SK-N-SH treated with all-trans-retinoic acid at 6 μM for 48 hours (cell line): Measurements from ENCODE around the gene ARRDC2.

Experiments
- ATAC-seq: fragments of 200-7000 bp; cut with Tn5 transposase; 3 replicates; pipeline ENCODE4 v1.9.1; 2020; ENCODE audit warnings: mild to moderate bottlenecking, moderate library complexity
- ARNTL ChIP-seq: fragments of 450-650 bp; formaldehyde crosslinking; IDR thresholded peaks from 2 replicates; pipeline ENCODE4 v1.5.0; 2020; ENCODE audit warnings: low read depth, mild to moderate bottlenecking, moderate library complexity, borderline replicate concordance
- BACH2 ChIP-seq: fragments of 250-450 bp; sonication (Bioruptor Pico); IDR thresholded peaks from 2 replicates; pipeline ENCODE4 v1.9.0; 2021; ENCODE audit warnings: mild to moderate bottlenecking, borderline replicate concordance
- CSDC2 ChIP-seq: fragments of 250-450 bp; sonication (Bioruptor Pico); IDR thresholded peaks from 2 replicates; pipeline ENCODE4 v1.5.0; 2020; ENCODE audit warnings: mild to moderate bottlenecking, moderate library complexity
- ESRRG ChIP-seq: fragments of 250-450 bp; sonication (Bioruptor Pico); IDR thresholded peaks from 2 replicates; pipeline ENCODE4 v1.6.1; 2021; ENCODE audit warnings: mild to moderate bottlenecking
- GLIS3 ChIP-seq: fragments of 250-450 bp; sonication (Bioruptor Pico); IDR thresholded peaks from 2 replicates; pipeline ENCODE4 v1.5.0; 2020; ENCODE audit warnings: mild to moderate bottlenecking, moderate library complexity
- ISL1 ChIP-seq: fragments of 250-450 bp; sonication (Bioruptor Pico); IDR thresholded peaks from 2 replicates; pipeline ENCODE4 v2.1.2; 2022; ENCODE audit warnings: mild to moderate bottlenecking, moderate library complexity
- OSR1 ChIP-seq: fragments of 250-450 bp; sonication (Bioruptor Pico); IDR thresholded peaks from 2 replicates; pipeline ENCODE4 v1.8.0; 2022; ENCODE audit warnings: moderate library complexity, mild to moderate bottlenecking, inconsistent platforms
- RARB ChIP-seq: fragments of 250-450 bp; sonication (Bioruptor Pico); IDR thresholded peaks from 2 replicates; pipeline ENCODE4 v1.8.0; 2021; ENCODE audit warnings: mild to moderate bottlenecking, moderate library complexity
- TOX ChIP-seq: fragments of 250-450 bp; sonication (Bioruptor Pico); IDR thresholded peaks from 2 replicates; pipeline ENCODE4 v1.8.0; 2021; ENCODE audit warnings: mild to moderate bottlenecking, moderate library complexity, borderline replicate concordance
- ZC3H10 ChIP-seq: fragments of 250-450 bp; sonication (Bioruptor Pico); IDR thresholded peaks from 2 replicates; pipeline ENCODE4 v1.5.1; 2021; ENCODE audit warnings: mild to moderate bottlenecking, moderate library complexity
- ZFP3 ChIP-seq: fragments of 250-450 bp; sonication (Bioruptor Pico); IDR thresholded peaks from 2 replicates; pipeline ENCODE4 v1.5.0; 2020; ENCODE audit warnings: mild to moderate bottlenecking, moderate library complexity
- ZFP30 ChIP-seq: fragments of 450-650 bp; formaldehyde crosslinking; IDR thresholded peaks from 2 replicates; pipeline ENCODE4 v1.5.0; 2022; ENCODE audit warnings: mild to moderate bottlenecking, moderate library complexity
- ZNF70 ChIP-seq: fragments of 450-650 bp; formaldehyde crosslinking; IDR thresholded peaks from 2 replicates; pipeline ENCODE4 v1.5.0; 2020; ENCODE audit warnings: mild to moderate bottlenecking, moderate library complexity
- ZNF8 ChIP-seq: fragments of 450-650 bp; formaldehyde crosslinking; IDR thresholded peaks from 2 replicates; pipeline ENCODE4 v1.5.0; 2020; ENCODE audit warnings: mild to moderate bottlenecking, moderate library complexity
- TF ChIP-seq, protein P1 (sequence below): fragments of 250-450 bp; sonication (Bioruptor Pico); IDR thresholded peaks from 2 replicates; pipeline ENCODE4 v1.8.0; 2021; ENCODE audit warnings: low read depth, mild to moderate bottlenecking, moderate library complexity, borderline replicate concordance
- TF ChIP-seq, protein P2 (sequence below): fragments of 250-450 bp; sonication (Bioruptor Pico); IDR thresholded peaks from 2 replicates; pipeline ENCODE4 v1.8.0; 2020; ENCODE audit warnings: mild to moderate bottlenecking, moderate library complexity, borderline replicate concordance
- TF ChIP-seq, protein P3 (sequence below): fragments of 250-450 bp; sonication (Bioruptor Pico); IDR thresholded peaks from 2 replicates; pipeline ENCODE4 v1.5.0; 2020; ENCODE audit warnings: mild to moderate bottlenecking, moderate library complexity
- TF ChIP-seq, protein P4 (sequence below): fragments of 250-450 bp; sonication (Bioruptor Pico); IDR thresholded peaks from 2 replicates; pipeline ENCODE4 v1.5.1; 2020; ENCODE audit warnings: low read depth, mild to moderate bottlenecking, moderate library complexity
- TF ChIP-seq, protein P5 (sequence below): fragments of 250-450 bp; sonication (Bioruptor Pico); IDR thresholded peaks from 2 replicates; pipeline ENCODE4 v1.5.1; 2021; ENCODE audit warnings: mild to moderate bottlenecking, moderate library complexity

The ARRDC2 gene

DNA sequence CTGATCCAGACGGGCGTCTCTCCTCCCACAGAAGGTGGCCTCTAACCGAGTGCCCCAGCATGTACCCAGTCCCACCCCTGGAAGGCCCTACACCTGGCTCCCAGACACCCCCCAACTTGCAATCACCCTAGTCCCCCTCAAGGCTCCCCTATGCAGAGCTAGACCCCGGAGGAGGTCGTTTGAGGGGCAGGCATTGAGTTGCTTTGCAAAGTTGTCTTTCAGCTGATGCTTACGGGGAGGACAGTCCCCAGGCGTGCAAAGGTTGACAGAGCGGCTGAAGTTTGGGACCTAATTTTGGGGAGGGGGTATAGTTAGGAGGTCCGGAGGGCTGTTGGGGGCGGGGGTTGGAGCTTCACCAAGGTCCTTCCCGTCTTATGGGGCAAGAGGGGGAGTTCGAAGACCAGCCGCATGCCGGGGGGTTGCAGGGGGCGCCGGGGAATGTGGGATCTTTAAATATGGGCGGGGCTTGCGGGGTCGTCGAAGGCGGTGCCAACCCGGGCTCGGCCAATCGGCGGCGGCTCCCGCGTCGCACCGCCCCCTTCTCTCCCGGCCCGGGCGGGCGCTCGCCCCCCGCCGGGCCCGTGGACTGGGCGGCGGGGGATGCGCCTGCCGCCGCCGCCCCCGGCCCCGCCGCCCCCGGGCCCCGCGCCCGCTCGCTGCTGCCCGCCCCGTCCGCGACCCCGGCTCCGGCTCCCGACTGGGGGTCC, 41.3 kb upstream of the ARRDC2 start, which contains the start of gene KCNN1:
KCNN1 (plus strand) TSS at position 558 of the 707 bp plus-strand sequence. CDS start 6,782 bp downstream, outside the sequence.
- peak; percentile 70 for ATAC-seq
- TF ChIP-seq TOX (CRISPR knock-in tag) = no peak
- TF ChIP-seq ZFP3 = no peak
- TF ChIP-seq ZNF8 (CRISPR knock-in tag) = no peak
- no peak for TF ChIP-seq BACH2
- no peak for TF ChIP-seq OSR1 (CRISPR knock-in tag)
- no peak for TF ChIP-seq ZNF70 (CRISPR knock-in tag)
- TF ChIP-seq ZC3H10 (CRISPR knock-in tag) = no peak
- TF ChIP-seq ESRRG (CRISPR knock-in tag) = no peak
- TF ChIP-seq CSDC2 (CRISPR knock-in tag) = no peak
- TF ChIP-seq, protein P1, sequence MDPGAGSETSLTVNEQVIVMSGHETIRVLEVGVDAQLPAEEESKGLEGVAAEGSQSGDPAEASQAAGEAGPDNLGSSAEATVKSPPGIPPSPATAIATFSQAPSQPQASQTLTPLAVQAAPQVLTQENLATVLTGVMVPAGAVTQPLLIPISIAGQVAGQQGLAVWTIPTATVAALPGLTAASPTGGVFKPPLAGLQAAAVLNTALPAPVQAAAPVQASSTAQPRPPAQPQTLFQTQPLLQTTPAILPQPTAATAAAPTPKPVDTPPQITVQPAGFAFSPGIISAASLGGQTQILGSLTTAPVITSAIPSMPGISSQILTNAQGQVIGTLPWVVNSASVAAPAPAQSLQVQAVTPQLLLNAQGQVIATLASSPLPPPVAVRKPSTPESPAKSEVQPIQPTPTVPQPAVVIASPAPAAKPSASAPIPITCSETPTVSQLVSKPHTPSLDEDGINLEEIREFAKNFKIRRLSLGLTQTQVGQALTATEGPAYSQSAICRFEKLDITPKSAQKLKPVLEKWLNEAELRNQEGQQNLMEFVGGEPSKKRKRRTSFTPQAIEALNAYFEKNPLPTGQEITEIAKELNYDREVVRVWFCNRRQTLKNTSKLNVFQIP = no peak
- TF ChIP-seq, protein P2, sequence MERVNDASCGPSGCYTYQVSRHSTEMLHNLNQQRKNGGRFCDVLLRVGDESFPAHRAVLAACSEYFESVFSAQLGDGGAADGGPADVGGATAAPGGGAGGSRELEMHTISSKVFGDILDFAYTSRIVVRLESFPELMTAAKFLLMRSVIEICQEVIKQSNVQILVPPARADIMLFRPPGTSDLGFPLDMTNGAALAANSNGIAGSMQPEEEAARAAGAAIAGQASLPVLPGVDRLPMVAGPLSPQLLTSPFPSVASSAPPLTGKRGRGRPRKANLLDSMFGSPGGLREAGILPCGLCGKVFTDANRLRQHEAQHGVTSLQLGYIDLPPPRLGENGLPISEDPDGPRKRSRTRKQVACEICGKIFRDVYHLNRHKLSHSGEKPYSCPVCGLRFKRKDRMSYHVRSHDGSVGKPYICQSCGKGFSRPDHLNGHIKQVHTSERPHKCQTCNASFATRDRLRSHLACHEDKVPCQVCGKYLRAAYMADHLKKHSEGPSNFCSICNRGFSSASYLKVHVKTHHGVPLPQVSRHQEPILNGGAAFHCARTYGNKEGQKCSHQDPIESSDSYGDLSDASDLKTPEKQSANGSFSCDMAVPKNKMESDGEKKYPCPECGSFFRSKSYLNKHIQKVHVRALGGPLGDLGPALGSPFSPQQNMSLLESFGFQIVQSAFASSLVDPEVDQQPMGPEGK = no peak
- no peak for TF ChIP-seq ARNTL (CRISPR knock-in tag)
- no peak for TF ChIP-seq ZFP30 (CRISPR knock-in tag)
- TF ChIP-seq, protein P3, sequence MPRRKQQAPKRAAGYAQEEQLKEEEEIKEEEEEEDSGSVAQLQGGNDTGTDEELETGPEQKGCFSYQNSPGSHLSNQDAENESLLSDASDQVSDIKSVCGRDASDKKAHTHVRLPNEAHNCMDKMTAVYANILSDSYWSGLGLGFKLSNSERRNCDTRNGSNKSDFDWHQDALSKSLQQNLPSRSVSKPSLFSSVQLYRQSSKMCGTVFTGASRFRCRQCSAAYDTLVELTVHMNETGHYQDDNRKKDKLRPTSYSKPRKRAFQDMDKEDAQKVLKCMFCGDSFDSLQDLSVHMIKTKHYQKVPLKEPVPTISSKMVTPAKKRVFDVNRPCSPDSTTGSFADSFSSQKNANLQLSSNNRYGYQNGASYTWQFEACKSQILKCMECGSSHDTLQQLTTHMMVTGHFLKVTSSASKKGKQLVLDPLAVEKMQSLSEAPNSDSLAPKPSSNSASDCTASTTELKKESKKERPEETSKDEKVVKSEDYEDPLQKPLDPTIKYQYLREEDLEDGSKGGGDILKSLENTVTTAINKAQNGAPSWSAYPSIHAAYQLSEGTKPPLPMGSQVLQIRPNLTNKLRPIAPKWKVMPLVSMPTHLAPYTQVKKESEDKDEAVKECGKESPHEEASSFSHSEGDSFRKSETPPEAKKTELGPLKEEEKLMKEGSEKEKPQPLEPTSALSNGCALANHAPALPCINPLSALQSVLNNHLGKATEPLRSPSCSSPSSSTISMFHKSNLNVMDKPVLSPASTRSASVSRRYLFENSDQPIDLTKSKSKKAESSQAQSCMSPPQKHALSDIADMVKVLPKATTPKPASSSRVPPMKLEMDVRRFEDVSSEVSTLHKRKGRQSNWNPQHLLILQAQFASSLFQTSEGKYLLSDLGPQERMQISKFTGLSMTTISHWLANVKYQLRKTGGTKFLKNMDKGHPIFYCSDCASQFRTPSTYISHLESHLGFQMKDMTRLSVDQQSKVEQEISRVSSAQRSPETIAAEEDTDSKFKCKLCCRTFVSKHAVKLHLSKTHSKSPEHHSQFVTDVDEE (CRISPR knock-in tag) = no peak

DNA sequence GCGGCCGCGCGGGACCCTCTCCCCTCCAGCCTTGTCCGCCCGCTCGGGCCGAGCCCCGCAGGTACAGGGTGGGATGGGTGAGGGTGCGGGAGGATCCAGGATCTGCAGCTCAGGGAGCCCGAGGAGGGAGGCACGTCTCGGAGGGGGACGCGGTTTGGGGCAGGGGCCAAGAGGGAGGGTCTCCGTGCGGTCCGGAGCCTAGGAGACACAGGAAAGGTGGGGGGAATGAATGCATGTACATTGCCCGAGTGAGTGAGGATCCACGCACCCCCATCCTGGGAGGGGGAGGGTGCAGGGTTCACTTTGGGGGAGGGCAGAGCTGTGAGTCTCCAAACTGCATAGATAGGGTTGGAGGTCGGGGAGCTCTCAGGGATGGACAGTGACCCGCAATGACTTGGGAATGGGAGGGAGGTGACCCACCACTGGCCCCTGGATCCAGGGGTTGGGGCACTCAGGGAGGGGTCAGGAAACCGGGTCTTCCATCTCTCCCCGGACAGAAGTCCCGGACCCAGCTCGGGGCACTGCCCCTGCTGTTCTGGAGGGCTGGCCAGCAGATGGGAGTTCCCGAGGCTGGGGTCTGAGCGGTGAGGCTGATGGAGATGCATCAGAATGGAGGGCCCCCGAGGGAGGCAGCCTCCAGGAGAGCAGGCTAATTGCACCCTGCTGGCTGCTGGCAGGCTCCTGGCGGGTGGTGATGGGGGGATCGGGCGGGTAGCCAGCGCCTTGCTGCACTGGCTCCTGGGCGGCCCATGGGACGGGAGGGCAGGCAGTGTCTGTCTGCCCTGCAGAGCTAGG, 40.5 kb upstream of the ARRDC2 start:
- TF ChIP-seq BACH2 = no peak
- no peak for TF ChIP-seq TOX (CRISPR knock-in tag)
- no peak for TF ChIP-seq ZC3H10 (CRISPR knock-in tag)
- TF ChIP-seq RARB = no peak
- no peak for TF ChIP-seq ARNTL (CRISPR knock-in tag)
- no peak for TF ChIP-seq ZFP30 (CRISPR knock-in tag)
- no peak for TF ChIP-seq GLIS3 (CRISPR knock-in tag)
- TF ChIP-seq ISL1 (CRISPR knock-in tag) = no peak
- TF ChIP-seq, protein P4, sequence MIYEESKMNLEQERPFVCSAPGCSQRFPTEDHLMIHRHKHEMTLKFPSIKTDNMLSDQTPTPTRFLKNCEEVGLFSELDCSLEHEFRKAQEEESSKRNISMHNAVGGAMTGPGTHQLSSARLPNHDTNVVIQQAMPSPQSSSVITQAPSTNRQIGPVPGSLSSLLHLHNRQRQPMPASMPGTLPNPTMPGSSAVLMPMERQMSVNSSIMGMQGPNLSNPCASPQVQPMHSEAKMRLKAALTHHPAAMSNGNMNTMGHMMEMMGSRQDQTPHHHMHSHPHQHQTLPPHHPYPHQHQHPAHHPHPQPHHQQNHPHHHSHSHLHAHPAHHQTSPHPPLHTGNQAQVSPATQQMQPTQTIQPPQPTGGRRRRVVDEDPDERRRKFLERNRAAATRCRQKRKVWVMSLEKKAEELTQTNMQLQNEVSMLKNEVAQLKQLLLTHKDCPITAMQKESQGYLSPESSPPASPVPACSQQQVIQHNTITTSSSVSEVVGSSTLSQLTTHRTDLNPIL (CRISPR knock-in tag) = no peak
- no peak for TF ChIP-seq ZNF70 (CRISPR knock-in tag)
- TF ChIP-seq, protein P2 = no peak
- TF ChIP-seq, protein P1 = no peak
- TF ChIP-seq ZNF8 (CRISPR knock-in tag) = no peak
- TF ChIP-seq, protein P5, sequence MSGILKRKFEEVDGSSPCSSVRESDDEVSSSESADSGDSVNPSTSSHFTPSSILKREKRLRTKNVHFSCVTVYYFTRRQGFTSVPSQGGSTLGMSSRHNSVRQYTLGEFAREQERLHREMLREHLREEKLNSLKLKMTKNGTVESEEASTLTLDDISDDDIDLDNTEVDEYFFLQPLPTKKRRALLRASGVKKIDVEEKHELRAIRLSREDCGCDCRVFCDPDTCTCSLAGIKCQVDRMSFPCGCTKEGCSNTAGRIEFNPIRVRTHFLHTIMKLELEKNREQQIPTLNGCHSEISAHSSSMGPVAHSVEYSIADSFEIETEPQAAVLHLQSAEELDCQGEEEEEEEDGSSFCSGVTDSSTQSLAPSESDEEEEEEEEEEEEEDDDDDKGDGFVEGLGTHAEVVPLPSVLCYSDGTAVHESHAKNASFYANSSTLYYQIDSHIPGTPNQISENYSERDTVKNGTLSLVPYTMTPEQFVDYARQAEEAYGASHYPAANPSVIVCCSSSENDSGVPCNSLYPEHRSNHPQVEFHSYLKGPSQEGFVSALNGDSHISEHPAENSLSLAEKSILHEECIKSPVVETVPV (CRISPR knock-in tag) = no peak
- TF ChIP-seq, protein P3 (CRISPR knock-in tag) = no peak
- no peak for TF ChIP-seq OSR1 (CRISPR knock-in tag)
- ATAC-seq = no peak
